Measurements from ENCODE around the gene STAT3.

DNA sequence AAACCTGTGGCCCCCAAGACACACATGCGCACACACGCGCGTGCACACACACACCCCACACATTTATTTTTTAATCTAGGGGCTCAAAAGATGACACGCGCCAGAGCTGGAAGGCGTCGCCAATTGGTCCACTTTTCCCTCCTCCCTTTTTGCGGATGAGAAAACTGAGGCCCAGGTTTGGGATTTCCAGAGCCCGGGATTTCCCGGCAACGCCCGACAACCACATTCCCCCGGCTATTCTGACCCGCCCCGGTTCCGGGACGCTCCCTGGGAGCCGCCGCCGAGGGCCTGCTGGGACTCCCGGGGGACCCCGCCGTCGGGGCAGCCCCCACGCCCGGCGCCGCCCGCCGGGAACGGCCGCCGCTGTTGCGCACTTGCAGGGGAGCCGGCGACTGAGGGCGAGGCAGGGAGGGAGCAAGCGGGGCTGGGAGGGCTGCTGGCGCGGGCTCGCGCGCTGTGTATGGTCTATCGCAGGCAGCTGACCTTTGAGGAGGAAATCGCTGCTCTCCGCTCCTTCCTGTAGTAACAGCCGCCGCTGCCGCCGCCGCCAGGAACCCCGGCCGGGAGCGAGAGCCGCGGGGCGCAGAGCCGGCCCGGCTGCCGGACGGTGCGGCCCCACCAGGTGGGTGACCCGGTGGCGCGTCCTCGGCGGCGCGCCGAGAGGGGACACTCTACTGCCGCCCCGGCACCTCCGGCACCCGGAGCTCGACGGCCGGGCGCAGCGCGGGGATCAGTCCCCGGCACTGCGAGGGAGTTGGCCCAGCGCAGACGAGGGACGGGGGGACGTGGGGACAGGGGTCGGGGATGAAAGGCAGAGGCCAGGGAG, 100.1 kb downstream of the STAT3 start, which contains the start of gene STAT5A:
- TF ChIP-seq, protein P1, sequence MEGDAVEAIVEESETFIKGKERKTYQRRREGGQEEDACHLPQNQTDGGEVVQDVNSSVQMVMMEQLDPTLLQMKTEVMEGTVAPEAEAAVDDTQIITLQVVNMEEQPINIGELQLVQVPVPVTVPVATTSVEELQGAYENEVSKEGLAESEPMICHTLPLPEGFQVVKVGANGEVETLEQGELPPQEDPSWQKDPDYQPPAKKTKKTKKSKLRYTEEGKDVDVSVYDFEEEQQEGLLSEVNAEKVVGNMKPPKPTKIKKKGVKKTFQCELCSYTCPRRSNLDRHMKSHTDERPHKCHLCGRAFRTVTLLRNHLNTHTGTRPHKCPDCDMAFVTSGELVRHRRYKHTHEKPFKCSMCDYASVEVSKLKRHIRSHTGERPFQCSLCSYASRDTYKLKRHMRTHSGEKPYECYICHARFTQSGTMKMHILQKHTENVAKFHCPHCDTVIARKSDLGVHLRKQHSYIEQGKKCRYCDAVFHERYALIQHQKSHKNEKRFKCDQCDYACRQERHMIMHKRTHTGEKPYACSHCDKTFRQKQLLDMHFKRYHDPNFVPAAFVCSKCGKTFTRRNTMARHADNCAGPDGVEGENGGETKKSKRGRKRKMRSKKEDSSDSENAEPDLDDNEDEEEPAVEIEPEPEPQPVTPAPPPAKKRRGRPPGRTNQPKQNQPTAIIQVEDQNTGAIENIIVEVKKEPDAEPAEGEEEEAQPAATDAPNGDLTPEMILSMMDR (IDR thresholded peaks at IDR 0.05; ENCODE audit: insufficient read depth, low read length, poor library complexity, severe bottlenecking), result no peak
- TF ChIP-seq EZH2phosphoT487 (conservative IDR thresholded peaks at IDR 0.05; ENCODE audit: low read length), result no peak

All from SU-DHL-6 (cell line).